ENCODE results near the gene CHCHD4. TPM values are rescaled to one million over a fixed set of nuclear protein-coding genes. Genes with fewer than 3 reads are reported as not detected.

Gene CHCHD4
- total and polyA plus RNA-seq, 2 of the 13 experiments (the other 11 are each of a cell fraction or from before 2014, with no cell fraction given), result 15.8 to 24.1 TPM

GRCh38 chr3:14141602-14142341 lies 17.1 kb upstream of the CHCHD4 start:
- Histone ChIP-seq H3K79me2 (ENCODE audit: insufficient read depth, low read length) (no peaks in the 10 kb centered on the region), H3K27me3 (ENCODE audit: control insufficient read depth in 1 of 2, insufficient read depth in 2 of 2, low read length in 2 of 2) (no peaks in the 10 kb centered on the region), H4K20me1 (ENCODE audit: insufficient read depth, low read length) (no peaks in the 10 kb centered on the region; the same call in 1 of the 2 replicates), H3K9me3 (ENCODE audit: low read length) (no peaks in the 10 kb centered on the region), H2AFZ (ENCODE audit: low read length) (no peak overlapping the region), H3K4me3 (replicated peaks in 1 of 3; ENCODE audit: insufficient read depth in 1 of 3, low read depth in 2 of 3, low read length in 3 of 3) (no peak overlapping the region), H3K4me2 (ENCODE audit: low read depth, low read length) (no peak overlapping the region), H3K36me3 (replicated peaks in 1 of 2; ENCODE audit: control insufficient read depth in 1 of 2, insufficient read depth in 2 of 2, low read length in 2 of 2) (peaks cover 14 to 42% of the 10 kb centered on the region in 2 experiments; a peak in 4 of 5 replicates), H3K4me1 (ENCODE audit: insufficient read depth, low read length) (peaks cover 20% of the 10 kb centered on the region), H3K9ac (ENCODE audit: insufficient read depth, low read depth, low read length) (no peak overlapping the region), H3K27ac (ENCODE audit: extremely low read length, insufficient read depth, low read length) (no peak overlapping the region)
- intact Hi-C loops (cut with micrococcal nuclease; ENCODE audit: unreplicated experiment) (no loop called here), in situ Hi-C loops (cut with HindIII; ENCODE audit: extremely low pct_ligation_motif_present, low pct_unique_long_range_greater_than_20kb) (no loop called here)
- BruUV-seq (replicated peaks), result no TSS peak
- ATAC-seq (no peak), DNase-seq (ENCODE audit: low spot score) (no peak), FAIRE-seq (no peak)
- 96% methylated on average over 19 of the region's 19 CpGs for WGBS (ENCODE audit: low lambda C conversion rate)
- POLR2A ChIA-PET, result interaction anchor here (0.8 to 2.5 kb wide), 2 partner anchors 17 to 37 kb away, joined by 3 to 16 read pairs; partner anchors contain the start of genes CHCHD4, LSM3, TMEM43 and XPC
- CTCF ChIA-PET (ENCODE audit: low intra/inter-chr PET ratio, low total read pairs), result no interaction called here
- peak; percentile 63 for TF ChIP-seq AGO2 (optimal IDR thresholded peaks at IDR 0.05; ENCODE audit: low read depth, low read length)
- no peak for TF ChIP-seq ZFP62 (CRISPR knock-in tag; IDR thresholded peaks at IDR 0.05)

GRCh38 chr3:14141144-14141543 lies 16.5 kb upstream of the CHCHD4 start:
- intact Hi-C loops (cut with micrococcal nuclease; ENCODE audit: unreplicated experiment), result no loop called here
- Histone ChIP-seq H3K4me2 (ENCODE audit: low read depth, low read length) (no peak overlapping the region), H3K79me2 (ENCODE audit: insufficient read depth, low read length) (no peaks in the 10 kb centered on the region), H4K20me1 (ENCODE audit: insufficient read depth, low read length) (no peaks in the 10 kb centered on the region; the same call in 1 of the 2 replicates), H3K4me3 (replicated peaks in 1 of 3; ENCODE audit: insufficient read depth in 1 of 3, low read depth in 2 of 3, low read length in 3 of 3) (no peak overlapping the region), H3K4me1 (ENCODE audit: insufficient read depth, low read length) (peaks cover 20% of the 10 kb centered on the region), H2AFZ (ENCODE audit: low read length) (no peak overlapping the region), H3K9me3 (ENCODE audit: low read length) (no peaks in the 10 kb centered on the region), H3K36me3 (replicated peaks in 1 of 2; ENCODE audit: control insufficient read depth in 1 of 2, insufficient read depth in 2 of 2, low read length in 2 of 2) (peaks cover 16 to 39% of the 10 kb centered on the region in 2 experiments), H3K27ac (ENCODE audit: extremely low read length, insufficient read depth, low read length) (no peak overlapping the region), H3K9ac (ENCODE audit: insufficient read depth, low read depth, low read length) (no peak overlapping the region), H3K27me3 (ENCODE audit: control insufficient read depth in 1 of 2, insufficient read depth in 2 of 2, low read length in 2 of 2) (no peaks in the 10 kb centered on the region)
- no TSS peak for BruUV-seq (replicated peaks)
- DNase-seq (ENCODE audit: low spot score), result no peak
- no peak for ATAC-seq
- WGBS (ENCODE audit: low lambda C conversion rate), result 93% methylated on average over 2 of the region's 2 CpGs
- ChIA-PET POLR2A (interaction anchor here (0.8 to 2.5 kb wide), 2 partner anchors 16 to 37 kb away, joined by 3 to 16 read pairs; partner anchors contain the start of genes CHCHD4, LSM3, TMEM43 and XPC), CTCF (ENCODE audit: low intra/inter-chr PET ratio, low total read pairs) (no interaction called here)
- in situ Hi-C loops (cut with HindIII; ENCODE audit: extremely low pct_ligation_motif_present, low pct_unique_long_range_greater_than_20kb), result no loop called here
- 0 out of 2 replicates have a peak, but pooled peaks have one; percentile 13 for TF ChIP-seq POLR2AphosphoS5 (IDR thresholded peaks at IDR 0.05; ENCODE audit: low read depth, low read length)
- no peak for TF ChIP-seq MAF1 (CRISPR knock-in tag; IDR thresholded peaks at IDR 0.05; ENCODE audit: borderline replicate concordance)
- FAIRE-seq, result no peak
